CD14-positive monocyte (primary cell): ENCODE results near the gene WDPCP. TPM values are rescaled to one million over a fixed set of nuclear protein-coding genes. Genes with fewer than 3 reads are reported as not detected.
"Not testable (repeated sequence)": the region's sequence is repeated elsewhere in the genome, so short reads cannot be mapped to it uniquely, and the experiment has no call there.

Source experiments
- DNase-seq, 3 donors: peaks; one replicate each; pipeline ENCODE4 v3.0.0-alpha.2; 2011 to 2022
- H2AFZ ChIP-seq: 2 replicates; pipeline ENCODE4 v1.6.0; 2012; ENCODE audit warnings: mild to moderate bottlenecking, low read depth, low read length, inconsistent platforms; ENCODE audit not compliant: insufficient read depth, poor library complexity, severe bottlenecking
- H3K27ac ChIP-seq, 2 donors: 1 replicate in 1 of 2; 2 replicates in 1 of 2; pipeline ENCODE4 v1.5.1; 2012 to 2013; ENCODE audit warnings: low read length in 2 of 2, control low read depth in 1 of 2, inconsistent platforms in 1 of 2, low read depth in 1 of 2, mild to moderate bottlenecking in 1 of 2
- H3K27me3 ChIP-seq, 2 donors: one replicate each; pipeline versions ENCODE4 v1.6.0 to v1.6.1; 2011 to 2013; ENCODE audit warnings: low read length in 2 of 2; ENCODE audit not compliant: control insufficient read depth in 2 of 2, insufficient read depth in 2 of 2
- H3K36me3 ChIP-seq, 2 donors: replicated peaks in 1 of 2; 1 replicate in 1 of 2; 2 replicates in 1 of 2; pipeline versions ENCODE4 v1.5.1 to v1.6.1; 2012 to 2013; ENCODE audit warnings: low read length in 2 of 2, control low read depth in 1 of 2, inconsistent platforms in 1 of 2, mild to moderate bottlenecking in 1 of 2; ENCODE audit not compliant: insufficient read depth in 2 of 2, control insufficient read depth in 1 of 2
- H3K4me1 ChIP-seq, 2 donors: 1 replicate in 1 of 2; 2 replicates in 1 of 2; pipeline versions ENCODE4 v1.5.1 to v1.6.1; 2012 to 2013; ENCODE audit warnings: low read length in 2 of 2, control low read depth in 1 of 2, inconsistent platforms in 1 of 2, mild to moderate bottlenecking in 1 of 2, moderate library complexity in 1 of 2; ENCODE audit not compliant: insufficient read depth in 2 of 2, control insufficient read depth in 1 of 2
- H3K4me2 ChIP-seq: replicated peaks from 2 replicates; pipeline ENCODE3; 2012; ENCODE audit warnings: low read length, moderate library complexity, mild to moderate bottlenecking; ENCODE audit not compliant: poor library complexity, severe bottlenecking; ENCODE audit errors: extremely low read depth
- H3K4me3 ChIP-seq, 3 experiments: fragments of 200-600 bp in 1 of 3; sonication (generic) in 1 of 3; replicated peaks in 1 of 3; 1 replicate in 2 of 3; 2 replicates in 1 of 3; pipeline ENCODE4 v1.5.1; 2011 to 2013; ENCODE audit warnings: low read length in 3 of 3, mild to moderate bottlenecking in 3 of 3, control low read depth in 2 of 3, low read depth in 2 of 3, inconsistent platforms in 1 of 3, moderate library complexity in 1 of 3
- H3K79me2 ChIP-seq: 2 replicates; pipeline ENCODE4 v1.6.0; 2012; ENCODE audit warnings: mild to moderate bottlenecking, control low read depth, inconsistent platforms, low read length, moderate library complexity; ENCODE audit not compliant: insufficient read depth
- H3K9ac ChIP-seq: 2 replicates; pipeline ENCODE4 v1.6.0; 2017; ENCODE audit warnings: low read length, mild to moderate bottlenecking; ENCODE audit not compliant: insufficient read depth, poor library complexity, severe bottlenecking
- H3K9me3 ChIP-seq, 2 donors: replicated peaks in 1 of 2; 1 replicate in 1 of 2; 2 replicates in 1 of 2; pipeline versions ENCODE4 v1.5.1 to v1.6.1; 2012 to 2013; ENCODE audit warnings: low read length in 2 of 2, control low read depth in 1 of 2; ENCODE audit not compliant: control insufficient read depth in 1 of 2, insufficient read depth in 1 of 2
- H4K20me1 ChIP-seq: 2 replicates; pipeline ENCODE4 v1.6.0; 2012; ENCODE audit warnings: mild to moderate bottlenecking, low read length, control low read depth, moderate library complexity; ENCODE audit not compliant: insufficient read depth
- H3K27ac Mint-ChIP-seq, 7 donors: one replicate each; pipeline ENCODE4 v1.8.0; 2020; ENCODE audit warnings: mild to moderate bottlenecking in 7 of 7, mixed read lengths in 7 of 7, moderate library complexity in 6 of 7, inconsistent platforms in 2 of 7
- H3K27me3 Mint-ChIP-seq, 3 donors: one replicate each; pipeline ENCODE4 v1.8.0; 2021 to 2022; ENCODE audit warnings: low read depth in 3 of 3, mild to moderate bottlenecking in 3 of 3, mixed read lengths in 3 of 3, moderate library complexity in 3 of 3, inconsistent platforms in 1 of 3
- H3K36me3 Mint-ChIP-seq, 2 donors: one replicate each; pipeline ENCODE4 v1.8.0; 2020; ENCODE audit warnings: mixed read lengths in 2 of 2, inconsistent platforms in 1 of 2, mild to moderate bottlenecking in 1 of 2
- H3K4me1 Mint-ChIP-seq: one replicate; pipeline ENCODE4 v1.8.0; 2020; ENCODE audit warnings: mild to moderate bottlenecking, mixed read lengths
- H3K4me3 Mint-ChIP-seq, 2 donors: one replicate each; pipeline ENCODE4 v1.8.0; 2020; ENCODE audit warnings: mild to moderate bottlenecking in 2 of 2, mixed read lengths in 2 of 2, moderate library complexity in 1 of 2
- H3K9me3 Mint-ChIP-seq, 7 donors: one replicate each; pipeline ENCODE4 v1.8.0; 2020 to 2022; ENCODE audit warnings: mixed read lengths in 7 of 7, mild to moderate bottlenecking in 6 of 7, moderate library complexity in 6 of 7, inconsistent platforms in 2 of 7
- CTCF ChIP-seq: fragments of 200-600 bp; IDR thresholded peaks from one replicate; pipeline ENCODE4 v1.8.0; 2022; ENCODE audit warnings: antibody characterized with exemption, mild to moderate bottlenecking
- WGBS: methylation state at CpG from one replicate; pipeline ENCODE4 v1.1.5; 2013; ENCODE audit warnings: missing lambda C conversion rate; ENCODE audit not compliant: insufficient coverage; 5-methylcytosine and 5-hydroxymethylcytosine counted together
- intact Hi-C, 2 donors: fragments of 100-400 bp; cut with micrococcal nuclease; formaldehyde crosslinking; loops; one replicate each; pipeline versions ENCODE4 v1.15.0 to v1.15.1; 2023
- polyA plus RNA-seq, 3 donors: library from polyadenylated mRNA; depleted of rRNA in 1 of 3; unstranded in 2 of 3; stranded (reverse) in 1 of 3; fragments of 300-500 nt in 2 of 3; fragments of >200 nt in 1 of 3; fragmentation: Illumina TruSeq in 2 of 3; gene quantifications; 1 replicate in 2 of 3; 2 replicates in 1 of 3; pipeline ENCODE4 v1.2.3, GENCODE V29; 2012 to 2021

Gene WDPCP
- polyA plus RNA-seq, 3 donors = 3.3 to 5.2 (median 3.7) TPM

- Histone ChIP-seq H3K27ac (no peak overlapping the region), H3K79me2 (no peaks in the 10 kb centered on the region), H3K36me3 (no peaks in the 10 kb centered on the region), H3K9me3 (peaks cover 28 to 31% of the 10 kb centered on the region in 2 donors), H2AFZ (no peak overlapping the region), H4K20me1 (no peaks in the 10 kb centered on the region), H3K4me1 (no peaks in the 10 kb centered on the region), H3K9ac (no peak overlapping the region), H3K4me2 (no peak overlapping the region), H3K4me3 (no peak overlapping the region), H3K27me3 (no peaks in the 10 kb centered on the region)
- Mint-ChIP-seq H3K27me3 (peaks cover 0 to 3% (median 1%) of the 10 kb centered on the region in 3 donors), H3K36me3 (peaks cover 22 to 28% of the 10 kb centered on the region in 2 donors), H3K27ac (no peak overlapping the region), H3K4me1 (no peaks in the 10 kb centered on the region), H3K4me3 (no peak overlapping the region), H3K9me3 (peaks cover 32 to 53% (median 43%) of the 10 kb centered on the region in 7 donors)
- no peak for DNase-seq
- intact Hi-C loops = no loop called here
- no peak for TF ChIP-seq CTCF
Measured at GRCh38 chr2:63562751-63563150, 25.5 kb downstream of the WDPCP start.

GRCh38 chr2:63558922-63559321 is 29.4 kb downstream of the WDPCP start:
- H3K4me3 Mint-ChIP-seq, H3K4me1 Mint-ChIP-seq, H3K27ac Mint-ChIP-seq, H3K27me3 ChIP-seq, intact Hi-C loops, H2AFZ ChIP-seq, H3K27me3 Mint-ChIP-seq, H4K20me1 ChIP-seq, H3K79me2 ChIP-seq, H3K4me2 ChIP-seq, H3K27ac ChIP-seq, DNase-seq, H3K4me1 ChIP-seq, H3K4me3 ChIP-seq, H3K9ac ChIP-seq: not testable (repeated sequence)
- WGBS = 100% methylated on average over 1 of the region's 3 CpGs
- H3K9me3 Mint-ChIP-seq = peaks cover 28 to 48% (median 41%) of the 10 kb centered on the region in 7 donors
- Histone ChIP-seq H3K9me3 (peaks cover 19 to 23% of the 10 kb centered on the region in 2 donors), H3K36me3 (peaks cover 0 to 10% of the 10 kb centered on the region in 2 donors)
- H3K36me3 Mint-ChIP-seq = peaks cover 32 to 42% of the 10 kb centered on the region in 2 donors

GRCh38 chr2:63557819-63558218 is 30.5 kb downstream of the WDPCP start:
- H3K27ac ChIP-seq, H2AFZ ChIP-seq, H3K4me2 ChIP-seq, intact Hi-C loops, H3K27me3 Mint-ChIP-seq, H3K4me3 ChIP-seq, DNase-seq, H4K20me1 ChIP-seq, H3K9ac ChIP-seq, H3K4me1 Mint-ChIP-seq, H3K27me3 ChIP-seq, H3K79me2 ChIP-seq, H3K27ac Mint-ChIP-seq, H3K4me3 Mint-ChIP-seq, H3K4me1 ChIP-seq: not testable (repeated sequence)
- H3K36me3 Mint-ChIP-seq = peaks cover 28 to 35% of the 10 kb centered on the region in 2 donors
- peaks cover 28 to 48% (median 41%) of the 10 kb centered on the region in 7 donors for H3K9me3 Mint-ChIP-seq
- Histone ChIP-seq H3K36me3 (peaks cover 0 to 10% of the 10 kb centered on the region in 2 donors), H3K9me3 (peaks cover 19 to 23% of the 10 kb centered on the region in 2 donors)
